GM13977 (cell line): ENCODE results near the gene APOL3.
"Not testable (repeated sequence)": the region's sequence is repeated elsewhere in the genome, so short reads cannot be mapped to it uniquely, and the experiment has no call there.

Experiments
- DNase-seq: peaks from one replicate; pipeline ENCODE4 v3.0.0; 2012; ENCODE audit warnings: low spot score
- CTCF ChIP-seq: IDR thresholded peaks from 2 replicates; pipeline ENCODE4 v1.5.1; 2012; ENCODE audit warnings: mild to moderate bottlenecking, control low read depth; ENCODE audit not compliant: insufficient read depth; ENCODE audit errors: extremely low read depth, missing control alignments
- in situ Hi-C: fragments of 300-500 bp; cut with MboI; formaldehyde crosslinking; loops from one replicate; pipeline ENCODE4 v1.12.0; 2022; ENCODE audit warnings: low sequenced_read_pairs, low pct_unique_long_range_greater_than_20kb, mixed read lengths, inconsistent platforms; ENCODE audit not compliant: unreplicated experiment

Gene APOL3

GRCh38 chr22:36204632-36205015, 44.1 kb upstream of the APOL3 start:
- in situ Hi-C loops = no loop called here
- TF ChIP-seq CTCF = no peak
- DNase-seq = no peak

GRCh38 chr22:36204001-36204631, 43.6 kb upstream of the APOL3 start:
- no peak for DNase-seq
- no peak for TF ChIP-seq CTCF
- in situ Hi-C loops = no loop called here

- in situ Hi-C loops, DNase-seq: not testable (repeated sequence)
These were observed 42.9 kb upstream of the APOL3 start for GRCh38 chr22:36203441-36203840.

- in situ Hi-C loops, DNase-seq: not testable (repeated sequence)
These were observed 42.4 kb upstream of the APOL3 start for GRCh38 chr22:36202906-36203305.

- no peak for TF ChIP-seq CTCF
- no peak for DNase-seq
- in situ Hi-C loops = no loop called here
These were observed 41.2 kb upstream of the APOL3 start, which contains the start of gene APOL4 for GRCh38 chr22:36201630-36202319. TSS of gene APOL4 (minus strand) at chr22:36201809. CDS start at chr22:36201734, 75 bp downstream.

GRCh38 chr22:36201025-36201424, 40.5 kb upstream of the APOL3 start:
- DNase-seq, in situ Hi-C loops: not testable (repeated sequence)

- DNase-seq = no peak
- TF ChIP-seq CTCF = no peak
- in situ Hi-C loops = no loop called here
These were observed 38.5 kb upstream of the APOL3 start for GRCh38 chr22:36199001-36199551.

GRCh38 chr22:36198536-36198935, 38.0 kb upstream of the APOL3 start:
- TF ChIP-seq CTCF = no peak
- no peak for DNase-seq
- in situ Hi-C loops = no loop called here
